M059J (cell line): ENCODE data around the gene MEPCE. TPM values are rescaled to one million over a fixed set of nuclear protein-coding genes. Genes with fewer than 3 reads are reported as not detected.

Source experiments
- DNase-seq: peaks from one replicate; pipeline ENCODE4 v3.0.0-alpha.2; 2012; ENCODE audit warnings: low read depth
- total RNA-seq: library from RNA; depleted of rRNA; stranded (reverse); fragments of >200 nt; shearing (Covaris generic); gene quantifications from 2 replicates; pipeline ENCODE4 v1.2.3, GENCODE V29; 2014

MEPCE gene
- total RNA-seq, 1 experiment from 2014 or later: 48.2 TPM

DNA sequence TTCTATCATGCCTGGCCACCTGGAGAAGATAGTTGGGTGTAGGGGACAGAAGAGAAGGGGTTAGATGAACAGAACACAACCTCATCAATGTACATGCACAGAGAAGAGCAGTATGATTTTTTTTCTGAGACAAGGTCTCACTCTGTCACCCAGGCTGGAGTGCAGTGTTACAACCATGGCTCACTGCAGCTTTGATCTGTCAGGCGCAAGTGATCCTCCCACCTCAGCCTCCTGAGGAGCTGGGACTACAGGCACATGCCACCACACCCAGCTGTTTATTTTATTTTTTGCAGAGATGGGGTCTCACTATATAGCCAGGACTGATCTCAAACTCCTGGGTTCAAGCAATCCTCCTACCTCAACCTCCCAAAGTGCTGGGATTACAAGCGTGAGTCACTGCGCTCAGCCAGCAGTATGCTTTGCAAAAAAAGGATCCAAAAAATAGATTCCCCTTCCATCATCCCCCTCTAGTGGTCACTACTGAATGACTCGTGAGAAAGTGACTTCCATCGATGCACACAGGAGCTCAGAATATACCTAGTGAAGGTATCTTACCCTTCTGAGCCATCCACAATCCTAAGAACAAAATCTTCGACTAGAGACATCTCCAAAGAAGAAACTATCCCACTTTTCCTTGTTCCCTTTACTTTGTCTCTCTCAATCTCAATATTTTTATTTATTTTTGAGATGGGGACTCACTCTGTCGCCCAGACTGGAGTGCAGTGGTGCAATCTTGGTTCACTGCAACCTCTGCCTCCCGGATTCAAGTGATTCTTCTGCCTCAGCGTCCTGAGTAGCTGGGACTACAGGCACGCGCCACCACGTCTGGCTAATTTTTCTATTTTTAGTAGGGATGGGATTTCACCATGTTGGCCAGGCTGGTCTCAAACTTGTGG is 22.1 kb upstream of the MEPCE start:
- DNase-seq: peak; percentile 85

DNA sequence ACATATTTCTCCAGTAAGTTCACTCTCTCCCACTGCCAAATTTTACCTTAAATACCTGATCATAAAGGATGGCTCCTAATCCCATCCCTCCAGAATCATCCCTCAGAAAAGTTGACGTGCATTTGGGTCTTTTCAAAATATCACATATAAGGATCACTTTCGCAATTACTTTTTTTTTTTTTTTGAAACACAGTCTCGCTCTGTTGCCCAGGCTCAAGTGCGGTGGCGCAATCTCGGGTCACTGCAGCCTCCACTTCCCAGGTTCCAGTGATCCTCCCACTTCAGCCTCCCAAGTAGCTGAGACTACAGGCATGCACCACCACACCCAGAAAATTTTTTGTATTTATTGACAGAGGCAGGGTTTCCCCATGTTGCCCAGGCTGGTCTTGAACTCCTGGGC is 18.5 kb upstream of the MEPCE start:
- DNase-seq: no peak

DNA sequence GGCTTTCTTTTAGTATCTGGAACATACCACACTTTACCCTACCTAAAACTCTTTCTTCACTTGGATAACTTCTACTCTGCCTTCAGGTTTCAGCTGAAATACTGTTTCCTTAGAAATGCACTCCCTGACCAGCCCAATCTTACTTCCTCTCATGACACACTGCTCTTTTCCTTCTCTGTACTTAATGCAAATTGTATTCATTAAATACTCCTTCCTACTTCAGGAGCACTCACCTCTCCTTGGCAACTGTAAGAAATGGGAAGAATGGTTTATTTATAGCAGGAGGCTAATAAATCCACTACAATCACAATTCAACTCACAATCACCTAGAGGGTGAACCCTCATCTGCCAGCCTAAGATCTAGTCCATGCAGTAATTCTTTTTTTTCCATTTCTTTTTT is 16.3 kb upstream of the MEPCE start:
- no peak for DNase-seq

DNA sequence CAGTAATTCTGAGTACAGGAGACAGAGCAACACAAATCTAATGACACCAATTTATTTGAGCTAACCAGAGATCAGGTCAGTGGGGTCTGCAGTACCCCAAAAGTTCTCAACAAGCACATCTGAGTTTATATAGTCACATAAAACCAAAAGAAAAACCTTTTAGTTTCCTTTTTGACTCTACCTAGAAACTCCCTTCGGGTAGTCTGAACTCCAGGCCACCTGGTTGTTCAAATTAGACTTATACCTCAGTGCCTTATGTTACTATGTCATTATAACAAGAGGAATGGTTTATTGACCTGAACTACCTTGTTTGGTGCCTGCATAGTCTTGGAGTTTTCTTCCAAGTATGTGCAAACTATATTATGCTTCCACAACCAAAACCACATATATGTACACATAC is 15.7 kb upstream of the MEPCE start:
- no peak for DNase-seq

DNA sequence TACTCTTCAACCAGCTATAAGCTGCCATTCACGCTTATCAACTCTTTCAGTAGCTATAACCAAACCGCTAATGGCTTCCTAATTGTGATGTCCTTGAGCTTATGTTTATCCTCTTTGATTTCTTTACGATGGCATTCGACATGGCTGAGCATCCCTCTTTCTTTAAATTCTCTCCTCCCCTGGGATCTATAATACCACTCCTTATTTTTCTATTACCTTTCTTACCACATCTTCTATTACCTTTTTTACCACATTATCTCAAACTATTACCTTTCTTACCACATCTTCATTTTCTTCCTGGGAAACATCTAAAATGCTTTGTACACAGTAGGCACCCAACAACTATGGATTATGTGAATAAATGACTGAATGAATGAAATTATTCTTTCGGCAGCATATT is 14.2 kb upstream of the MEPCE start:
- DNase-seq: no peak

DNA sequence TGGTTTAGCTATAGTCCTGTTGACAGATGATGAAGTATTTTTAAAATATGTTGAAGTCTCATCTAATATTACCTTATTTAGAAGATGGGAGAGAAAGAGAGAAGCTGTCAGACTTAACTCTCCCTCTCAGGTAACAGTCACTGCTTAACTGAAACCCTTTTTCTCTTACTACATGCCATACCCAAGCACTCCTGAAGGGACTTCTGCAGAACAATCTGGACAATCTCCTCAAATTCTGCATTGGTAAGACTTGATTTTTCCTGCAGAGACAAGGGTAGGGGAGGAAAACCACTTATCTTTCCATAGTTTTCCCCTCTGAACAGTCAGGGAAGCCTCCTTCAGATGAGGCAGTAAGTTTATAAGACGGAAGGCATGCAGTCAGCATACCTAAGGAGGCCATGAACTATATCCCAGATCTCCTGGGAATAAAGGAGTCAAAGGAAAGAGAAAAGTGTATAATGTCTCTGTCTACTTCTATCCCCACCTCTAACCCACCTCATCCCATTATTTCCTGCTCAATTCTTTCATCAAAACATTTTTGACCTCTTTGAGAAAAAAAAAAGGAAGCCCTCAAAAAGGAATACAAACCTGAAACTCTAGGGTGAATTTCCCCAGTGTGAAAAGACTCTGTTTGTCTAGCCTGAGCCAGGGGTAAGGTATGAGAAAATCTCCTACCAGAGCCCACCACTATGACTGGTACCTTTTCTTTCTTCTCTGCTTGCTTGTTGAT is 10.5 kb upstream of the MEPCE start:
- DNase-seq: no peak

DNA sequence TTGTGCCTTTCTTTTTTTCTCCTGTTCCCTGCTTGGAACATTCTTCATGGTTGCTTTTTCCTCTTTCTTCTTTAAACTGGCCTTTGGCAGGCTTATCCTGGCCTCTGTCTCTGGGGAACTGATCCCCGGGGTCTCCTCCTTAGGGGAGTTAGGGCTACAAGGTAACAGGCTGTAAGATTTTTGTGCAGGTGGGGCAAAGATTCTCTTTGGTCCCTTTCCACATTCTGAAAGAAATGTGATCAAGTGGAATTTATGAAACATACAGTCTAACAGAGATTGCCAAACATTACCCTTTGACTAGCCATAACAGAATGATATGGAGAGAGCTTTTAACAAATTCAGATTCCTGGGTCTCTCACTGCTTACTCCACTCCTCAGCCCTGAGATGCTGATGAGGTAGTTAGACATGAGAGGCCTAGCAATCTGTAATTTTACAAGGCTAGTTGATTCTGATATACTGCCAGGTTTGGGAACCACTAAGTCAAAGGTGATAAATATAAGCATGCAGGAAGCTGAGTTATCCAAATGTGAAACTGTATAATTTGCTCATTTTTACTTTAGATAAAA is 9.9 kb upstream of the MEPCE start:
- DNase-seq: no peak

DNA sequence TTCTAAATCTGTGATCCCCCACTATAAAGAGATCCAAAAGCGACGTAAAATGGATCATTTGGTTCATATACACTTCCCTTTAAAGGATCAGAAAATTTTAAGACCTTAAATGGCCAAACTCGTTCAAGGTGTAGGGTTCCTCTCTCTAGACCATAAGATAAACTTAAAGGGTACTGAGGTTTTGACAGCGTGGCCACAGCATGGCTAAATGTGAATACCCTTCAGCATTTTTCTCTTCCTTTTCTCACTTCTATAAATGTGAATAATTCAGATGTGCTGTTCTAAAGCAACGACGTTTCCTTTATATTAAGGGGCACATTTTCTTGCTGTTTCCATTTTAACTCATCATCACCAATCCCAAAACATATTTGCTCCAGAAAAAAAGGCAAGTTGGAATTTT is 6.3 kb upstream of the MEPCE start:
- no peak for DNase-seq

DNA sequence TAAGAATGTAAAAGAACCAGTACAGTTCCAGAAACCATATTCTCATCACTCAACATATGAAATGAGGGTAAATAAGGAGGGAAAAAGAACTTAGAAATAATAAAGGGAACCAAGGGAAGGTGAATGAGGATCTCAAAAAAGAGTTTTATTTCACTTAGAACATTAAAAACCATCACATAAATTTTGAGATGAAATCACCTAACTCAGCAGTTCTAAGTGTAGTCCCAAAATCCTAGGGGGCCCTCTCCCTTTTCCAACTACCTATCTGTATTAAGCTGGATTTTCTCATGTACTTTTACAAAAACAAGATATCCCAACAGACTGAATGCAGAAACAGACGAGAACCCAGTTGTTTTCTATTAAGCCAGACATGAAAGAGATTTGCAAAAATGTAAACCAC is 4.3 kb upstream of the MEPCE start:
- DNase-seq: no peak

DNA sequence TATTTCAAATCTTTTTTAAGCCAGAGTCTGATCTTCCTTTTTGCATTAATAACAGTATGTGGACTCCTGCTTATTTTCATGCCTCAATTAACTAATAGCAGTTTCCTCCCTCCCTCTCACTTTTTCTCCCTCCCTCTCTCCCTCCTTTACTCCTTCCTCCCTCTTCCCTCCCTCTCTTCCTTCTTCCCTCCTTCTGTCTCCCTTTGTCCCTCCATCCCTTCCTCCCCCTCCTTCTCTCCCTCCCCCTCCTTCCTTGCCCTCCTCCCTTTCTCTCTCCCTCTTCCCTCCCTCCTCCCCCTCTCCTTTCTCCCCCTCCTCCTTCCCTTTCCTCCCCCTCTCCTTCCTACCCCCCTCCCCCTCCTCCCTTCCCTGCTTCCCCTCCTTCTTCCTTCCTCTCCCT is 3.1 kb upstream of the MEPCE start:
- DNase-seq: no peak

DNA sequence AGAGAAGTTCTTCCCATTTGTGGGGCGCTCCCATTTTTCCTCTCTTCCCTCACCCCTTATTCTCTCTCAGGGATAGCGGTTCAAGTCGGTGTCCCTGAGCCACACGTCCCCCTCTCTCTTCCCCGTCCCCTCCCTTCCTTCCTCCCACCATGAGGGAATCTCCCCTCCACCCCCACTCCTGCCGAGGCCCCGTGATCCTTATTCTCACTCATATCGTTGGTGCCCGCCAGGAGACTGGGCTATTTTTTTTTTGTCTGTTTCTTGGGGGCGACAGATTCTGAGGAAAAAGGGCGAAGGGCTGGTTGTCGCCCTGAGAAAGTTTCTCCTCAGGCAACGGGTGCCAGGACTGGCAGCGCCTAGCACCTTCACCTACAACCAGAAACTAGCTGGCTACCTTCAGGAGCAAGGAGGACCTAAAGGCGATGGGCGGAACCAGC is 1.9 kb upstream of the MEPCE start:
- DNase-seq: no peak

DNA sequence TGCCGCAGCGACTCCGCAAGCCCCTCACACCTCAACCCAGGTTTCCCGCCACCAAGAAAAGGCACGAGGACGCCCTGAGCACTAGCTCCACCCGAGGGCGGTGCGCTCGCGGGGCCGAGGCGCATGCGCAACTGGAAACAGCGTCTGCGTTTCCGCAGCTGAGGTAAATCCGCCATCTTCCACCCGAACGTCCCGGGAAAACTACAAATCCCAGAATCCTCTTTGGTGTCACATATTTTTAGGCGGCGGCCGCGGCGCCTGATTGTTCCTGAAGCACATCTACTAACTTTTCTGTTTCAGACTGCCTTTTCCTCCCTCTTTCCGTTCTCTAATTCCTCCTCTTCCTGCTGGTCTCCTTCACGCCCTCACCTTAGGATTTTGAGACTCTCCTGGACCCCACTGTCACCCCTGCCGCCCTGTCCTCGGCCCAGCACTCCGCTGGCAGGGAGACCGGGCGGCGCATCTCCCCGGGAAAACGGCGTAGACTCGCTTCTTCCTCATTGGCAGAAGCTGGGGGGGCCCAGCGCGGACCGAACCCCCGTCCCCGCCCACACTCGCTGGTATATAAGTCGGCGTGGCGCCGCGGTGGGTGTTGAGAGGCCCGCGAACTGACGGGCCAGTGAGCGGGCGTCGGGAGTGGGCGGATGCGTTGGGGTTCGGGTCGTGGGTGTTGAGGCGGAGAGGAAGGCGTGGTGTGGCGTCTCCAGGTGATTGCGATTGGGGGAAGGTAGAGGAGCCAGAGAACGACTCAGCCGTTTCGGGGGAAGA is 1.2 kb upstream of the MEPCE start, which contains the start of gene ZCWPW1:
Gene ZCWPW1, minus strand, starts transcription at position 505 of the 768 bp plus-strand sequence. CDS start 8,054 bp downstream, outside the sequence.
- DNase-seq: peak; percentile 97

DNA sequence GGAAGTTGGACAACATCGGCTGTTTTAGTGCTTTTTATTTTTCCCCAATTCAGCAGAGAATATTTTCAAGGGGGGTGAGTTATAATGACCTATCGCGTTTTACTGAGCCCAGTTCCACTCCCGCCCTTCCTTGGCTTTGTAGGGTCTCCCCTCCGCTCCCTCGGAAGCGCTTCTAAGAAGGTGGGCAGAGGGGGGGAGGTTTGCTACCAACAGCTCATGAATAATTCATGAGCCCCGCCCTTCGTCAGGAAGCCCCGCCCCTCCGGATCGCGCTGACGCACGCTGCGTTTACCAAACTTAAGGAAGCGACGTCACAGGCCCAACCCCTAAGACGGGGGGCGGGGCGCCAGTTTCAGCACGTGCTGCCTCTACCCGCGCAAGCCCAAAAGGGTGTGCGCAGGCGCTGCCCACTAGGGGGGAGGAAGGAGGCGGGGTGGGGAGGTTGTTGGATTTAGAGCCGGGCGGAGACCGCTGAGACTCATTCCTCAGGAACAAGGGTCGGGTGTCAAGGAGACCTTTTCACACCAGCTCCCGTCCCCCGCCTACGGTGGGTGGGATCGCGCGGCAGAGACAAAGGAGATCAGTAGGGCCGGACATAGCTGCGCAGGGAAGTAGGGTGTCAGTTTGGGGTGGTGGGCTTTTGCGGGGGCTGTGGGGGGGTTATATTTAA is 529 bp upstream of the MEPCE start:
- DNase-seq: peak; percentile 99

DNA sequence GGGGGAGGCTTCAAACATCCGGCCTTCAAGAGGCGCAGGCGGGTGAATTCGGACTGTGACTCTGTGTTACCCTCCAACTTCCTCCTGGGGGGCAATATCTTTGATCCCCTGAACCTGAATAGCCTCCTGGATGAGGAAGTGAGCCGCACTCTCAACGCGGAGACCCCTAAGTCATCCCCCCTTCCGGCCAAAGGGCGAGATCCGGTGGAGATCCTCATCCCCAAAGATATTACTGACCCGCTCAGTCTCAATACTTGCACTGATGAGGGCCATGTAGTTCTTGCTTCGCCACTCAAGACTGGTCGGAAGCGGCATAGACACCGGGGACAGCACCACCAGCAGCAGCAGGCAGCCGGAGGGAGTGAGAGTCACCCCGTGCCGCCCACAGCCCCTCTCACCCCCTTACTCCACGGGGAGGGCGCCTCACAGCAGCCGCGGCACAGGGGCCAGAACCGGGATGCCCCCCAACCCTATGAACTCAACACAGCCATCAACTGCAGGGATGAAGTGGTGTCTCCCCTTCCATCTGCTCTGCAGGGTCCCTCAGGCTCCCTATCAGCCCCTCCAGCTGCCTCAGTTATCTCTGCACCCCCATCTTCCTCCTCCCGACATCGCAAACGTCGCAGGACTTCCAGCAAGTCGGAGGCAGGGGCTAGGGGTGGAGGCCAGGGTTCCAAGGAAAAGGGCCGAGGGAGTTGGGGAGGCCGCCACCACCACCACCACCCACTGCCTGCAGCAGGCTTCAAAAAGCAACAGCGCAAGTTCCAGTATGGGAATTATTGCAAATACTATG is 1.1 kb downstream of the MEPCE start:
- DNase-seq: no peak

DNA sequence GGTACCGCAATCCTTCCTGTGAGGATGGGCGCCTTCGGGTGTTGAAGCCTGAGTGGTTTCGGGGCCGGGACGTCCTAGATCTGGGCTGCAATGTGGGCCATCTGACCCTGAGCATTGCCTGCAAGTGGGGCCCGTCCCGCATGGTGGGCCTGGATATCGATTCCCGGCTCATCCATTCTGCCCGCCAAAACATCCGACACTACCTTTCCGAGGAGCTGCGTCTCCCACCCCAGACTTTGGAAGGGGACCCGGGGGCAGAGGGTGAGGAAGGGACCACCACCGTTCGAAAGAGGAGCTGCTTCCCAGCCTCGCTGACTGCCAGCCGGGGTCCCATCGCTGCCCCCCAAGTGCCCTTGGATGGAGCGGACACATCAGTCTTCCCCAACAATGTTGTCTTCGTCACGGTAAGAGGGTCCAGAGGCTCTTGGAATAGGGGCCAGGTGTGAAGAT is 1.7 kb downstream of the MEPCE start:
- DNase-seq: no peak

DNA sequence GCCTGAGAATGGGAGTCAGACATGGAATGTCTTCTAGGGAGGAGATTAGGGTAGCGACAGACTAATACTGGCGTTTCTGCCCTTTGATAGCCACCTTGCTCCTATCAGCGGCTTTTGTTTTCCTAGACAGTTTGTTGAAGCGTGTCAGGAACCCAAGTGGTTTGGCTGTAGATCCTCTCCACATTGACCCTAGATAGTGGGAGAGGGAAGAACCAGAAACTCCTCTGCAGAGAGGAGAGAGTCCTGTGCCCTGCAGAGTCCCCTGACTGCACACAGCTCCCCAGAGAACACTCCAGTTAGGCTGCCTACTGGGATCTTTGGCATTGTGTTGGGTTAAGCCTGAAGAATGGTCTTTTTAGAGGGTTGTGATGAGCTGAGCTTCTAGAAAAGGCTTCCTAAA is 2.4 kb downstream of the MEPCE start:
- no peak for DNase-seq

DNA sequence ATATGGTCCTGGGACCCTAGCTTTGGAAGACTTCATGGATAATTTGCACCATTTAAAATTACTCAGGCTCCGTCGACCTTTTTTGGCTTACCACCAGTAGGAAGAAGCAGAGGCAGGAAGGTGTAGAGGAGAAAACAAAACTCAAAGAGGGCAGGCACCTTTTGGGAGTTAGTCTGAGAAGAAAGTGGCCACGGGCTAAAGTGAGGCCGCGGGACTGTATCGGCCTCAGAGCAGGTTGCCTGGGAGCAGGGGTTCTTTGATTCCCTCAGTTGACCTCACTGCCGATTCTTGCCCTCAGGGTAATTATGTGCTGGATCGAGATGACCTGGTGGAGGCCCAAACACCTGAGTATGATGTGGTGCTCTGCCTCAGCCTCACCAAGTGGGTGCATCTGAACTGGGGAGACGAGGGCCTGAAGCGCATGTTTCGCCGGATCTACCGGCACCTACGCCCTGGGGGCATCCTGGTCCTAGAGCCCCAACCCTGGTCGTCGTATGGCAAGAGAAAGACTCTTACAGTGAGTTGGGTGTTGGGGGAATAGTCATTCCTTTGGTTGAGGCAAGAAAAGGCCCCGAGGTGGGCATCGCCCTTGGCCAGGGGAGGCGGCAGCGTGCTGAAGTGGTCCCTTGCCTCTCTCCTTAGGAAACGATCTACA is 3.1 kb downstream of the MEPCE start:
- DNase-seq: no peak

DNA sequence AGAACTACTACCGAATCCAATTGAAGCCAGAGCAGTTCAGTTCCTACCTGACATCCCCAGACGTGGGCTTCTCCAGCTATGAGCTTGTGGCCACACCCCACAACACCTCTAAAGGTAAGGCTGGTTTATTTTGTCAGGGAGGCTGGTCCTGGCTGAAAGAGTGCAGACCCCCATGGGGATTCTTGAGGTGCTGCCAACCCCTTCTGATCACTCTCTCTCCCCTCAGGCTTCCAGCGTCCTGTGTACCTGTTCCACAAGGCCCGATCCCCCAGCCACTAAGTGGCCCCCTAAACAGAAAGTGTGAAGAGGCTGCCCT is 3.6 kb downstream of the MEPCE start:
- no peak for DNase-seq

DNA sequence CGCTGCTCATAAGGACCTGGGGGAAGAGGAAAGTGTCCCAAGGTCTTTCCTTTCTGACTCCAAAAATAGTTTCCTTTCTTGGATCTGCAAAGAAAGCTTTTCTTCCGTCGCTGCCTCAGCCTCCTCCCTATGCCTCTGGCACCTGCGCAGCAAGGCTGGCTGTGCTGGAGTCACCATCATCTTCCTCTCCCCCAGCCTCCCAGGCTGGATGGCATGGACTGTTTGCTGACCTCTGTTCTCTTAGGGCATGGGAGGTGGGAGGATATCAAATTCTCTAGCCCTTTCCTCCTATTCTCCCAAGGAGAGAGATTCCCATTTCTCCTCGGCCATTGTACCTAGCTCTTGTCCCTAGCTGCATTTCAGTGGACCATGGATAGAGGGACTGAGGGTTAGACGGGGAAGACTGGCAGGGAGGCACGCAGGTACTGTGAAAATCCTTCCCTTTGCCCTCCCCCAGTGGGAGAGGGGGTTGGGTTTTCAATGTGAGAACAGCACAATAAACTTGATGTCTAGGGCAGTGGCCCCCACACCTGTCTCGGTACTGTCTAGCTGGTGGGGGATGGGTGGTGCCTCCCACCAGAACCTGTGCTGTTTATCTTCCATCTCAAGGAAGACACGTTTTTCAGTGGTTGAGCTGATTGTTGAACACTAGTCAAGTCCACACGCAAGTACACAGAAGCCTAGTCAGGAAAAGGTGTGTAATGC is 4.1 kb downstream of the MEPCE start:
- no peak for DNase-seq
